GM18517 (cell line): ENCODE measurements around the gene GTPBP4.

Experiments
- ATAC-seq: cut with Tn5 transposase; IDR thresholded peaks from one replicate; pipeline ENCODE4 v1.9.1; 2021; ENCODE audit warnings: mild to moderate bottlenecking, moderate library complexity; ENCODE audit not compliant: unreplicated experiment

The GTPBP4 gene

GRCh38 chr10:966466-967235 lies 21.6 kb upstream of the GTPBP4 start:
- no peak for ATAC-seq

GRCh38 chr10:968546-969199 lies 19.6 kb upstream of the GTPBP4 start:
- ATAC-seq = no peak

GRCh38 chr10:969473-970150 lies 18.6 kb upstream of the GTPBP4 start:
- no peak for ATAC-seq

DNA sequence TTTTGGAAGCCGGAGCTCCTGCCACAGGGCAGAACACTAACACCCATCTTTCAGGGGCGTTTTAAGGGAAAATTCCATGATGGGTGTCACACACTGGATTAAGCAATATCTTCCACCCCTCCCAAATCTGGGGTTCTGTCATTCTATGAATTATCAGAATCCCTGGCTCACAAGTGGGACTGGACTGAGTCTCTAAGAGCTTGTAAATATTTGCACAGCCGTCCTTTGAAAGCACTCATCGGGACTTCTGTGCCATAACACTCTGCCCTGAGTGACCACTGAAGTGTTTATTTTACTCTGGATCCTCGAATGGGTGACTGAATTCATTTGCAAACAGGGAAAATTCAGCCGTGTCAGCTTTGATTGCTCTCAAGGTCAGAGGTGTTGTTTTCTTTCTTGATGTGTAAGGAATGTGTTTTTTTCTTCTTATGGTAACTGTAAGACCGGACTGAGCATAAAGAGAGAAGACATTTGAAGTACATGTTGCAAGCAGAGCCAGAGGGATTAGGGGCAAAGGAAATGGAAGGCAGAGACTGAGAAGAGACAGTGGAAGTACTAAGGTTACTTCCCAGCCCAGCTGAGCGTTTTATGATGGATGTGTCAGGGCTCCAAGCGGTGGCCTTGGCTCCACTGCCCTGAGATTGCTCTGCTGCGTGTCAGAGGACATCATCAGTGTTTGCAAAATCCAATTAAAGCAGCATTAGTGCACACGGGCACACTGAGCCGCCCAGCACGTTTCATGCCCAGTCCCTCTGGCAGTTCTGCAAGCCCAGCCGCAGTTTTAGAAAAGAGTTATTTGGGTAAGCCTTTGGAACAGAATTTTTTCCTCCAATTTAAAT lies 17.7 kb upstream of the GTPBP4 start:
- no peak for ATAC-seq

GRCh38 chr10:971150-971542 lies 17.1 kb upstream of the GTPBP4 start:
- ATAC-seq = no peak

- ATAC-seq = no peak
These were observed 16.6 kb upstream of the GTPBP4 start for GRCh38 chr10:971613-972012.

- no peak for ATAC-seq
These were observed 15.5 kb upstream of the GTPBP4 start for GRCh38 chr10:972763-973162.

- no peak for ATAC-seq
These were observed 14.0 kb upstream of the GTPBP4 start for GRCh38 chr10:974038-974784.

DNA sequence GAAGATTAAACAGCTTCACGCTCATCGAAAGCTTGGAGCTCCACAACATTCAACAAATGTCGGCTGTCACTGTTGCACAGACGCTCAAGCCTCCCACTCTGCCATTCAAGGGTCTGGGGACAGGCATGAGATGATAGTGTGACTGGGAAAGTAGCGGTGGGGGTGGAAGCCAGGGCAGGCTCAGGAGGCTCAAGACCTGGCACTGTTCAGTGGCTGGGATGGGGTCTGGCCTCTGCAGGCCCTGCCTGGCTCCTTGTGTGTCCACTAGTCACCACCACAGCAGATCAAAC lies 13.5 kb upstream of the GTPBP4 start:
- ATAC-seq = no peak

- ATAC-seq = no peak
These were observed 11.9 kb upstream of the GTPBP4 start for GRCh38 chr10:976316-976715.

- ATAC-seq = no peak
These were observed 9.3 kb upstream of the GTPBP4 start for GRCh38 chr10:978826-979421.

GRCh38 chr10:980468-981093 lies 7.7 kb upstream of the GTPBP4 start:
- no peak for ATAC-seq

- no peak for ATAC-seq
These were observed 4.8 kb upstream of the GTPBP4 start for GRCh38 chr10:983401-983800.

DNA sequence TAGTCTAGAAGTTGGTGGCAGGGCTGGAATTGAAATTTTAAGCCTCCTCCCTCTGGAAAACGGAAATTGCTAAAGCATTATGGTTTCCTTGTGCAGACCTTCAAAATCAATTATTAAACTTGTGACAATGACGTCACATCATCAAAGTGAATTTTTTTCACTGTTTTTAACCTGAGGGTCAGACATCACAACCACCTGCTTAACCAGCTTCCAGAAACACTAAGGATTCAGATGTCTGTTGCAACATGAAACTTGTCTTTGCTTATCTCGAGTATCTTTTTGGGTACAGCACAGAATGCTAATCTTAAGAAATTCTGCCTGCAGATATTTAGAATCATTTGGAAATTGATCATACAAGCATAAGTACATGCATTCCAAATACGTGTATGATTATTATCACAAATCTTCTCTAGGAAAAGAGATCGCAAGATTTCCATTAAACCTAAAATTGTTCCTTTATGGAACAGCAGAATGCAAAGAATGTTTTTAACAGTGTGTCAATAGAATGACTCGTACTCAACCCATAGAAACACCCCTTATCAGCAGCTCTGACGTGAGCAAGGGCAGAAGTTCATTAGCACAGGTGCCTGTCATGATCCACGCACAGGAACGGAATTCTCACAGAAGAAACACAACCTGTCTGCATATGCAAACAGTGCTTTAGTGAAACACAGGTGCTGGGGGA lies 4.1 kb upstream of the GTPBP4 start:
- ATAC-seq = no peak

DNA sequence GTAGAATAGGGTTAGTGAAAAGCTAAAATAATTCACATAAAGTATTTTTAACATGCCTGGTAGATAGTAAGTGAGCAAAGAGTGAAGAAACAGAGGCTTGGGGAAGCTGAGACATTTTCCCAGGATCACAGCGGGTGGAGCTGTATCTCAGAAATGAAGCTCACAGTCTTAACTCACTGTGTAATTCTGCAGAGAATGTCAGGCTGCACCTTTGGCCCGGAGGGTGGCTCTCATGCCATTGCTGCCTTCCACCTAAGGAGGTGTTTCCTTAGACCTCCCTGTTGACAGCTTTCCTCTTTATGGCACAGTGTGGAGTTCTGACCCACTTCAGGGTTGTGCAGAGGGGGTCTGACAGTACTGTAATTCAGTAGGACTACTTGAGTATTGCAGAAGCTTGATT lies 2.9 kb upstream of the GTPBP4 start:
- no peak for ATAC-seq

DNA sequence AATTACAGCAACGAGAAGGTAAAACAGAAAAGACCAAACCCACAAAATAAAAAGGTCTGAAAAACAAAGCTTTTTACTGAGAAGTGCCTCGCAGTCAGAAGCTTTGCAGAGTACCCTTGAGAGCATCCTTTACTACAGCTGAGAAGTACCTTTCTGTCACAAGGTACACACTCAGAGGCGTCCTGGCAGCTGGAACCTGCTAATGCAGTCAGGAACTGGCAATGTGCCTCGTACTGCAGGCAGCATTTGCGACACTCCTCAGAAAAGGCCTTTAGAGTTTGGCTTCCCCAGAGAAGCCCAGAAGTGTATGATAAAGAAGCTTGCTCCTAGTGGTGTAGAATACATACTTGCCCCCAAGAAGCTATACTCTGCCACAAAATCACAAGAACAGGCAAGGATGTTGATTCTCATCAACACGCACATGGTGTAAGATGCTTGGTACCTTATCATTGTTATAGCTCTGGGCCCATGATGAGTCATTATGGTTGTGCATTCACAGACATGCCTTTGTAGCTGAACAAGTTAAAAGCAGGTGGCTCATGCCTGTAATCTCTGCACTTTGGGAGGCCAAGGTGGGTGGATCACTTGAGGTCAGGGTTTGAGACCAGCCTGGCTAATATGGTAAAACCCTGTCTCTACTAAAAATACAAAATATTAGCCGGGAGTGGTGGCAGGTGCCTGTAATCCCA lies 2.0 kb upstream of the GTPBP4 start:
- no peak for ATAC-seq

GRCh38 chr10:986881-987619 lies 1.2 kb upstream of the GTPBP4 start:
- ATAC-seq = no peak

GRCh38 chr10:987620-987869 lies 689 bp upstream of the GTPBP4 start:
- ATAC-seq = no peak
